PC-3 (cell line): ENCODE data around the gene FBRS. TPM values are rescaled to one million over a fixed set of nuclear protein-coding genes. Genes with fewer than 3 reads are reported as not detected.

Experiments used
- ATAC-seq: fragments of 200-7000 bp; cut with Tn5 transposase; 2 replicates; pipeline ENCODE4 v1.9.1; 2020; ENCODE audit warnings: mild to moderate bottlenecking, moderate library complexity
- BruUV-seq: library from RNA; stranded (reverse); fragments of 400-500 nt; replicated peaks from 2 replicates; lab custom pipeline; 2021; lab: Mats Ljungman, UMichigan
- CTCF ChIA-PET: fragments of 300-600 bp; sonication (Branson Sonifier 250); formaldehyde crosslinking; loops from one replicate; lab custom pipeline; 2022; ENCODE audit warnings: antibody characterized with exemption; lab: Charles Lee
- POLR2A ChIA-PET: fragments of 300-600 bp; sonication (Branson Sonifier 250); formaldehyde crosslinking; loops from one replicate; lab custom pipeline; 2022; ENCODE audit warnings: antibody characterized with exemption; ENCODE audit not compliant: unreplicated experiment; lab: Charles Lee
- DNase-seq: peaks from one replicate; pipeline ENCODE4 v3.0.0-alpha.2; 2015
- H2AFZ ChIP-seq: fragments of 300-600 bp; sonication (generic); 2 replicates; pipeline ENCODE4 v1.6.0; 2016; ENCODE audit warnings: antibody characterized with exemption, low read length
- H3F3A ChIP-seq: fragments of 300-600 bp; sonication (generic); one replicate; pipeline ENCODE4 v1.6.0; 2017; ENCODE audit warnings: antibody characterized with exemption, low read length, control low read depth, mild to moderate bottlenecking; ENCODE audit not compliant: unreplicated experiment
- H3K27ac ChIP-seq: fragments of 300-600 bp; sonication (generic); 2 replicates; pipeline ENCODE4 v1.5.1; 2016; ENCODE audit warnings: mild to moderate bottlenecking, low read length
- H3K27me3 ChIP-seq: fragments of 300-600 bp; sonication (generic); 2 replicates; pipeline ENCODE4 v1.6.1; 2016; ENCODE audit warnings: low read length, mixed read lengths
- H3K36me3 ChIP-seq: fragments of 300-600 bp; sonication (generic); 2 replicates; pipeline ENCODE4 v1.6.1; 2016; ENCODE audit warnings: low read depth, mixed run types, low read length, mixed read lengths
- H3K4me1 ChIP-seq: fragments of 300-600 bp; sonication (generic); 2 replicates; pipeline ENCODE4 v1.5.1; 2016; ENCODE audit warnings: low read length; ENCODE audit not compliant: insufficient read depth
- H3K4me2 ChIP-seq: fragments of 300-600 bp; sonication (generic); 2 replicates; pipeline ENCODE4 v1.6.0; 2016; ENCODE audit warnings: low read length
- H3K4me3 ChIP-seq: fragments of 300-600 bp; sonication (generic); 2 replicates; pipeline ENCODE4 v1.5.1; 2016; ENCODE audit warnings: mild to moderate bottlenecking, low read length, mixed read lengths
- H3K79me2 ChIP-seq: fragments of 300-600 bp; sonication (generic); 2 replicates; pipeline ENCODE4 v1.6.1; 2017; ENCODE audit warnings: low read length, mixed read lengths
- H3K9ac ChIP-seq: fragments of 300-600 bp; sonication (generic); 2 replicates; pipeline ENCODE4 v1.6.0; 2016; ENCODE audit warnings: mild to moderate bottlenecking, low read length
- H3K9me2 ChIP-seq: fragments of 300-600 bp; sonication (generic); replicated peaks from 2 replicates; pipeline ENCODE4 v1.6.1; 2016; ENCODE audit warnings: mixed run types, low read length, mixed read lengths
- H3K9me3 ChIP-seq: fragments of 300-600 bp; sonication (generic); 2 replicates; pipeline ENCODE4 v1.6.1; 2016; ENCODE audit warnings: low read length, mixed read lengths
- H4K20me1 ChIP-seq: fragments of 300-600 bp; sonication (generic); 2 replicates; pipeline ENCODE4 v1.6.1; 2016; ENCODE audit warnings: low read length, mixed read lengths
- EZH2 ChIP-seq: fragments of 300-600 bp; sonication (generic); IDR thresholded peaks from one replicate; pipeline ENCODE4 v1.6.1; 2017; ENCODE audit warnings: antibody characterized with exemption, mild to moderate bottlenecking, low read length; ENCODE audit not compliant: unreplicated experiment
- EZH2phosphoT487 ChIP-seq: fragments of 300-600 bp; sonication (generic); IDR thresholded peaks from 2 replicates; pipeline ENCODE4 v1.6.1; 2018; ENCODE audit warnings: mild to moderate bottlenecking, antibody characterized with exemption, low read length, borderline replicate concordance
- intact Hi-C: fragments of 100-400 bp; cut with micrococcal nuclease; formaldehyde crosslinking; loops from 2 replicates; pipeline ENCODE4 v1.9.0; 2023
- total RNA-seq: library from RNA; depleted of rRNA; stranded (reverse); fragments of >200 nt; gene quantifications from 2 replicates; pipeline ENCODE4 v1.2.3, GENCODE V29; 2014
- TF ChIP-seq, protein P1 (sequence below): fragments of 300-600 bp; sonication (generic); conservative IDR thresholded peaks from 2 replicates; pipeline ENCODE4 v1.5.1; 2017; ENCODE audit warnings: antibody characterized with exemption, low read depth, mild to moderate bottlenecking, low read length

The FBRS gene
- total RNA-seq, 1 experiment from 2014 or later = 22.2 TPM

DNA sequence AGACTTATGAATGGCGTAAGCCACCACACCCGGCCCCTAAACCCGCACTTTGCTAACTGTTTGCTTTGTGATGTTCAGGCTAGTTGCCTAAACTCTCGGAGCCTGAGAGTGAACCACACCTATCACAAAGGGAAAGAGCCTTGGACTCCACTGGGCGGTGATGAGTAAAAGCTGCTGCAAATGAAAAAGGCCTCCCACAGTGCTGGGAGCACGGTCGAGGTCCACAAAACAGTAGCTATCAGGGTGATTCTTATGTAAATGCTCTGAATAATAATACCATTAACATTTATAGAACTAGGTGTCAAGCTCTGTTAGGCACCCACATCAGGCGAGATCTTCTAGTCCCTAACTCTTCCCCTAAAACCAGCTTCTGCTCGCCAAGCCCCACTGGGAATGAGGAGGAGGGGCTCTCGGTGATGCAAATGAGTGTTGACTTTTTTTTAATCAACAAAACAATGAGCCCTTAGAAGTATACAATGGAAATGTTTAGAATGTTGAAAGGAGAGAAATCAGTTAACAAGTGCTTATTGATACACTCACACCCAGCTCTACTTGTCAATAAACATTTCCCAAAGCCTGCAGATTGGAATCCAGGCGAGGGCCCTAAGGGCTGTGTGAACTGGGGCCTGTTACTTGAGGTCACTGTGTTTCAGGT is 19.8 kb downstream of the FBRS start:
- H3K27me3 ChIP-seq = no peaks in the 10 kb centered on the region
- TF ChIP-seq EZH2phosphoT487 = no peak
- no peak for TF ChIP-seq EZH2
- TF ChIP-seq, protein P1, sequence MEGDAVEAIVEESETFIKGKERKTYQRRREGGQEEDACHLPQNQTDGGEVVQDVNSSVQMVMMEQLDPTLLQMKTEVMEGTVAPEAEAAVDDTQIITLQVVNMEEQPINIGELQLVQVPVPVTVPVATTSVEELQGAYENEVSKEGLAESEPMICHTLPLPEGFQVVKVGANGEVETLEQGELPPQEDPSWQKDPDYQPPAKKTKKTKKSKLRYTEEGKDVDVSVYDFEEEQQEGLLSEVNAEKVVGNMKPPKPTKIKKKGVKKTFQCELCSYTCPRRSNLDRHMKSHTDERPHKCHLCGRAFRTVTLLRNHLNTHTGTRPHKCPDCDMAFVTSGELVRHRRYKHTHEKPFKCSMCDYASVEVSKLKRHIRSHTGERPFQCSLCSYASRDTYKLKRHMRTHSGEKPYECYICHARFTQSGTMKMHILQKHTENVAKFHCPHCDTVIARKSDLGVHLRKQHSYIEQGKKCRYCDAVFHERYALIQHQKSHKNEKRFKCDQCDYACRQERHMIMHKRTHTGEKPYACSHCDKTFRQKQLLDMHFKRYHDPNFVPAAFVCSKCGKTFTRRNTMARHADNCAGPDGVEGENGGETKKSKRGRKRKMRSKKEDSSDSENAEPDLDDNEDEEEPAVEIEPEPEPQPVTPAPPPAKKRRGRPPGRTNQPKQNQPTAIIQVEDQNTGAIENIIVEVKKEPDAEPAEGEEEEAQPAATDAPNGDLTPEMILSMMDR = no peak
- no peak overlapping the region for H3K27ac ChIP-seq
- no peak overlapping the region for H3K4me2 ChIP-seq
- H3F3A ChIP-seq = no peaks in the 10 kb centered on the region
- H2AFZ ChIP-seq = no peak overlapping the region
- DNase-seq (no peak), ATAC-seq (no peak)
- no peaks in the 10 kb centered on the region for H4K20me1 ChIP-seq
- no peaks in the 10 kb centered on the region for H3K9me3 ChIP-seq
- H3K9ac ChIP-seq = no peak overlapping the region
- no peaks in the 10 kb centered on the region for H3K9me2 ChIP-seq
- ChIA-PET CTCF (interaction anchor here (0.5 kb wide), 1 partner anchor 12 kb away, joined by 3 read pairs; no protein-coding TSS in a partner anchor), POLR2A (no interaction called here)
- H3K4me3 ChIP-seq = no peak overlapping the region
- BruUV-seq = no TSS peak
- no peaks in the 10 kb centered on the region for H3K79me2 ChIP-seq
- H3K4me1 ChIP-seq = no peaks in the 10 kb centered on the region
- intact Hi-C loops = no loop called here
- no peaks in the 10 kb centered on the region for H3K36me3 ChIP-seq

DNA sequence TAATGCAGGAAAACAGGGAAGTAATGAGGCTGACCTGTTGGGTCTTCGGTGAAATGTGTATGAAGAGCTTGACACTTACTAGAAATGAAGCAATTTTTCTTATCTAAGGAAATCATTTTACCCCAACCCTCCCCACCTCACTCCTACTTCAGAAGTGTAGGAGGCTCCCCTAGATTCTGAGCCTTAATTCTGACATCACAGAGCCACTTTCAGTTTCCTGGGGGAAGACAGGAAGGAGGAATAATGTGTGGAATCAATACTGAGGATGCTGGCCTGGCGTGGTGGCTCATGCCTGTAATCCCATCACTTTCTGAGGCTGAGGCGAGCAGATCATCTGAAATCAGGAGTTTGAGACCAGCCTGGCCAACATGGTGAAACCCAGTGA is 20.3 kb downstream of the FBRS start:
- H3K27me3 ChIP-seq = no peaks in the 10 kb centered on the region
- no peaks in the 10 kb centered on the region for H3K4me1 ChIP-seq
- no TSS peak for BruUV-seq
- intact Hi-C loops = no loop called here
- no peaks in the 10 kb centered on the region for H3K9me3 ChIP-seq
- CTCF ChIA-PET = no interaction called here
- H3K4me3 ChIP-seq = no peak overlapping the region
- H2AFZ ChIP-seq = no peak overlapping the region
- H3K9me2 ChIP-seq = no peaks in the 10 kb centered on the region
- no peak overlapping the region for H3K27ac ChIP-seq
- H3K79me2 ChIP-seq = no peaks in the 10 kb centered on the region
- no peaks in the 10 kb centered on the region for H3K36me3 ChIP-seq
- no peaks in the 10 kb centered on the region for H3F3A ChIP-seq
- no peak overlapping the region for H3K9ac ChIP-seq
- POLR2A ChIA-PET = no interaction called here
- TF ChIP-seq EZH2phosphoT487 = no peak
- no peak for TF ChIP-seq EZH2
- TF ChIP-seq, protein P1 = no peak
- H3K4me2 ChIP-seq = no peak overlapping the region
- no peak for ATAC-seq
- no peak for DNase-seq
- H4K20me1 ChIP-seq = no peaks in the 10 kb centered on the region

DNA sequence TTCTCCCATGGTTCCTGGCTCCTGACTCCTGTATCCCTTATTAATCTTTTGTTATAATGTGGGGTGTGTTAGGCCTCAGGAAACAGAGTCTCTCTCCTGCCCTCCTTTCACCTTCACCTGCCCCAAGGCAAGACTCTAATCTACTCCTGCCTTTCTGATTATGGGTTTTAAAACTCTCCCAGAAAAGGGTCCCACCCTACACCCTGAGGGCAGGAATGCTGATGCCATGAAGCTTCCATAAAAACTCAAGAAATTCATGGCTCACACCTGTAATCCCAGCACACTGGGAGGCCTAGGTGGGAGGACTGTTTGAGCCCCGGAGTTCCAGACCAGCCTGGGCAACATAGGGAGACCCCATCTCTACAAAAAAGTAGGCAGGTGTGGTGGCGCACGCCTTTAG is 22.1 kb downstream of the FBRS start:
- no peaks in the 10 kb centered on the region for H4K20me1 ChIP-seq
- ChIA-PET CTCF (no interaction called here), POLR2A (no interaction called here)
- no peak for TF ChIP-seq EZH2phosphoT487
- TF ChIP-seq, protein P1 = no peak
- no peak for TF ChIP-seq EZH2
- H3K4me2 ChIP-seq = no peak overlapping the region
- intact Hi-C loops = no loop called here
- H3F3A ChIP-seq = no peaks in the 10 kb centered on the region
- H3K9me2 ChIP-seq = no peaks in the 10 kb centered on the region
- H3K27ac ChIP-seq = no peak overlapping the region
- H3K4me1 ChIP-seq = no peaks in the 10 kb centered on the region
- H2AFZ ChIP-seq = no peak overlapping the region
- no peaks in the 10 kb centered on the region for H3K9me3 ChIP-seq
- H3K27me3 ChIP-seq = no peaks in the 10 kb centered on the region
- no TSS peak for BruUV-seq
- H3K36me3 ChIP-seq = no peaks in the 10 kb centered on the region
- H3K79me2 ChIP-seq = no peaks in the 10 kb centered on the region
- H3K9ac ChIP-seq = no peak overlapping the region
- no peak for DNase-seq
- ATAC-seq = no peak
- no peak overlapping the region for H3K4me3 ChIP-seq
